Peyer's patch (tissue), 4 donors: ENCODE measurements around the gene GALNT6. TPM values are rescaled to one million over a fixed set of nuclear protein-coding genes. Genes with fewer than 3 reads are reported as not detected.

ENCODE experiments used
- DNase-seq, 3 donors: peaks; one replicate each; pipeline ENCODE4 v3.0.0-alpha.2; 2017 to 2019
- H3K27ac ChIP-seq, 4 donors: fragments of 200-600 bp; sonication (generic); one replicate each; pipeline ENCODE4 v1.5.1; 2016 to 2019
- H3K27me3 ChIP-seq, 2 donors: fragments of 200-600 bp; sonication (generic); one replicate each; pipeline ENCODE4 v1.5.1; 2019
- H3K36me3 ChIP-seq, 3 donors: fragments of 200-600 bp; sonication (generic); one replicate each; pipeline ENCODE4 v1.5.1; 2016 to 2019
- H3K4me1 ChIP-seq, 4 donors: fragments of 200-600 bp; sonication (generic); one replicate each; pipeline ENCODE4 v1.5.1; 2016 to 2019
- H3K4me3 ChIP-seq, 4 donors: fragments of 200-600 bp; sonication (generic); 1 replicate in 3 of 4; 2 replicates in 1 of 4; pipeline ENCODE4 v1.5.1; 2016 to 2019; ENCODE audit warnings: mild to moderate bottlenecking in 1 of 4
- H3K9me3 ChIP-seq, 4 donors: fragments of 200-600 bp; sonication (generic); one replicate each; pipeline ENCODE4 v1.5.1; 2016 to 2019; ENCODE audit warnings: mild to moderate bottlenecking in 1 of 4
- POLR2A ChIP-seq, 2 donors: fragments of 450-650 bp; IDR thresholded peaks; one replicate each; pipeline ENCODE4 v1.5.1; 2017; ENCODE audit warnings: antibody characterized with exemption in 2 of 2, mild to moderate bottlenecking in 2 of 2, moderate library complexity in 2 of 2
- total RNA-seq, 4 donors: library from RNA; depleted of rRNA; stranded (reverse); fragments of >200 nt; gene quantifications; one replicate each; pipeline ENCODE4 v1.1.0, GENCODE V29; 2016
- TF ChIP-seq, protein P1 (sequence below), 6 experiments: fragments of 450-650 bp in 4 of 6; fragments of 200-600 bp in 2 of 6; sonication (generic) in 1 of 6; IDR thresholded peaks; one replicate each; pipeline ENCODE4 v1.5.1; 2017 to 2019; ENCODE audit warnings: antibody characterized with exemption in 6 of 6, mild to moderate bottlenecking in 3 of 6, moderate library complexity in 1 of 6

Gene GALNT6
- total RNA-seq, 4 donors from 2014 or later = 31.4 to 82.0 (median 54.9) TPM

DNA sequence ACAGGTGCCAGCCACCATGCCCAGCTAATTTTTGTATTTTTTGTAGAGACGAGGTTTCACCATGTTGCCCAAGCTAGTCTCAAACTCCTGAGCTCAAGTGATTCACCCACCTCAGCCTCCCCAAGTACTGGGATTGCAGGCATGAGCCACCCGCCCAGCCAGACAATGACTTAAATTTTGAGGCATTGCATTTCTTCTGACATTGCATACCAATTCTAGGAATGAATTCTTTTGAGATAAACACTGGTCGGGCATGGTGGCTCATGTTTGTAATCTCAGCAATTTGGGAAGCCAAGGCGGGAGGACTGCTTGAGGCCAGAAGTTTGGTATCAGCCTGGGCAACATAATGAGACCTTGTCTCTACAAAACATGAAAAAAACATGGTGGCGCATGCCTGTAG lies 42.2 kb downstream of the GALNT6 start:
- no peaks in the 10 kb centered on the region for H3K4me1 ChIP-seq
- no peaks in the 10 kb centered on the region for H3K9me3 ChIP-seq
- TF ChIP-seq, protein P1, sequence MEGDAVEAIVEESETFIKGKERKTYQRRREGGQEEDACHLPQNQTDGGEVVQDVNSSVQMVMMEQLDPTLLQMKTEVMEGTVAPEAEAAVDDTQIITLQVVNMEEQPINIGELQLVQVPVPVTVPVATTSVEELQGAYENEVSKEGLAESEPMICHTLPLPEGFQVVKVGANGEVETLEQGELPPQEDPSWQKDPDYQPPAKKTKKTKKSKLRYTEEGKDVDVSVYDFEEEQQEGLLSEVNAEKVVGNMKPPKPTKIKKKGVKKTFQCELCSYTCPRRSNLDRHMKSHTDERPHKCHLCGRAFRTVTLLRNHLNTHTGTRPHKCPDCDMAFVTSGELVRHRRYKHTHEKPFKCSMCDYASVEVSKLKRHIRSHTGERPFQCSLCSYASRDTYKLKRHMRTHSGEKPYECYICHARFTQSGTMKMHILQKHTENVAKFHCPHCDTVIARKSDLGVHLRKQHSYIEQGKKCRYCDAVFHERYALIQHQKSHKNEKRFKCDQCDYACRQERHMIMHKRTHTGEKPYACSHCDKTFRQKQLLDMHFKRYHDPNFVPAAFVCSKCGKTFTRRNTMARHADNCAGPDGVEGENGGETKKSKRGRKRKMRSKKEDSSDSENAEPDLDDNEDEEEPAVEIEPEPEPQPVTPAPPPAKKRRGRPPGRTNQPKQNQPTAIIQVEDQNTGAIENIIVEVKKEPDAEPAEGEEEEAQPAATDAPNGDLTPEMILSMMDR (IDR thresholded peaks at IDR 0.05) = no peak
- TF ChIP-seq POLR2A (IDR thresholded peaks at IDR 0.05) = no peak
- no peak for DNase-seq
- H3K27ac ChIP-seq = no peak overlapping the region
- no peaks in the 10 kb centered on the region for H3K36me3 ChIP-seq
- H3K4me3 ChIP-seq = no peak overlapping the region
- H3K27me3 ChIP-seq = no peaks in the 10 kb centered on the region

DNA sequence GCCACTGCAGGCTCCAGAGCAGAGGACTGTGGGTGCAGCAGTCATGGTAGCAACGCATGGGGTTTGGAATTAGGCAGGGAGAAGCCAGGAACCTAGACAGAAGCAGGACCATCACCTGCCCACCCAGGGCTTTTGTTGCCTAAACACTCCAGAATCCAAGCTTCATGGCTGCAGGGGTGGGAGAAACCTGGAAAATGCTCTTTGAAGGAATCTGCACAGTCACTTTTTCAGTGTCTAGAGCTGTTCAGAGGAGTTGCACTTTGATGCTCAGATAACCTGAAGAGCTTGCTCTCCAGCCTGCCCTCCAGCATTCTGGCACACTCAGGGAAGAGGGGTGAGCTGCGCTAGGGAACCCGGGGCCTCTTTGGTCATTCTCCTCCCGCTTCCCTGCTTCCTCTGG lies 43.1 kb downstream of the GALNT6 start:
- DNase-seq = no peak
- Histone ChIP-seq H3K4me3 (no peak overlapping the region), H3K36me3 (no peaks in the 10 kb centered on the region), H3K27me3 (no peaks in the 10 kb centered on the region), H3K4me1 (no peaks in the 10 kb centered on the region), H3K9me3 (no peaks in the 10 kb centered on the region), H3K27ac (no peak overlapping the region)
- TF ChIP-seq POLR2A (IDR thresholded peaks at IDR 0.05) = no peak
- TF ChIP-seq, protein P1 (IDR thresholded peaks at IDR 0.05) = no peak

DNA sequence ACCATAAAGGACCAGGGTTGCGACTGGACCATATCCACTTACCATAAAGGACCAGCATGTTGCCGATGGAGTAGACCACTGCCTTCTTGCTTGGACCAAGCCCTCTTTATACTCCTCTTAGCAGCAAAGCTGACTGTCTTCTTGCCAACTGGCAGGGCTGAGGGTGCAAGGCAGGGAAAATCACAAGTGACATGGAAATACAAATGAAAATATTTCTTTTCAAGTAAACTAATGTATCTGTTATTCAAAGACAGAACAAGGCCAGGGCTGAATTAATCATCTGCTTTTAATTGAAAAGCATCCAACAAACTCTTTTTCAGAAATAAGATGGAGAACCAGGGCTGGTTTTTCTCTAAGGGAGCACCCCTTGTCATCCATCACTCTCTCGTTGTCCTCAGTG lies 44.6 kb downstream of the GALNT6 start, which contains the start of gene CELA1:
CELA1 (minus strand) TSS at position 99 of the 400 bp plus-strand sequence; CDS start at position 58, 41 bp downstream.
- Histone ChIP-seq H3K27me3 (no peaks in the 10 kb centered on the region), H3K4me1 (no peaks in the 10 kb centered on the region), H3K9me3 (no peaks in the 10 kb centered on the region), H3K27ac (no peak within 1 kb of the TSS), H3K36me3 (no peaks in the 10 kb centered on the region), H3K4me3 (no peak within 1 kb of the TSS)
- TF ChIP-seq POLR2A (IDR thresholded peaks at IDR 0.05) = no peak
- TF ChIP-seq, protein P1 (IDR thresholded peaks at IDR 0.05) = no peak
- DNase-seq = no peak

DNA sequence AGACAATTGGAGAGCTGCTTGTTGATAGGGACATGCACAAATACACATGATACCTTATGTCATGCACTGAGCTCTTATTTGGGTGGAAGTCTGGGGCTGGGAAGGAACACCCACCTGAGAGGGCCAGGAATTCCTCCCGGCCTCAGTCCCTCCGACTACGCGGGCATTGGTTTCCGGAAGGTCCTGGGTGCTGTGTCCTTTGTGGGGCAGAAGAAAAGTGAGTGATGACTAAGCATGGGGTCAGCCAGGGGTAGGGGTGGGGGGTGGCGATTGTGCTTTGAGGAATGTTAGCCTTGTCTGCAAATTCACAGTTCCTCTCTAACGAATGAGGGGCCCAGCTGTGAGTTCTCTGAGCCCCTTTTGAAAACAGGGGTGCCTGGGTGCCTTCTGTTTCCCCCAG lies 45.5 kb downstream of the GALNT6 start:
- H3K36me3 ChIP-seq = no peaks in the 10 kb centered on the region
- H3K27ac ChIP-seq = no peak overlapping the region
- H3K4me3 ChIP-seq = no peak overlapping the region
- no peaks in the 10 kb centered on the region for H3K9me3 ChIP-seq
- no peak for TF ChIP-seq POLR2A (IDR thresholded peaks at IDR 0.05)
- TF ChIP-seq, protein P1 (IDR thresholded peaks at IDR 0.05) = no peak
- peaks cover 0 to 6% (median 2%) of the 10 kb centered on the region in 4 donors for H3K4me1 ChIP-seq
- DNase-seq = no peak
- no peaks in the 10 kb centered on the region for H3K27me3 ChIP-seq

DNA sequence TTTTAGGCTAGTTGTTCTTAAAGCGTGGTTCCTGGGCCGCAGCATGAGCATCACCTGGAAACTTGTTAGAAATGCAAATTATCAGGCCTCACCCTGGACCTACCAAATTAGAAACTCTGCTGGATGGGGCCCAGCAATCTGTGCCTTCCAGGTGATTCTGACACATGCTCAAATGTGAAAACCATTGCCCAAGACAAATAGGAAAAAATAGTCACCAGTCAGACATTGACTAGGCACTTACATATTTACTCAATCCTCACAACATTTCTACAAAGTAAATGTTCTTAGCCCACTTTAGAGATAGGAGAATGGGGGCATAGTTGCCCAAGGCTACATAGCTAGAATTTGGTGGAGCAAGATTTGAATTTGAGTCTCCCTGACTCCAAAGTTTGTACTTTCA lies 48.0 kb downstream of the GALNT6 start:
- Histone ChIP-seq H3K27me3 (no peaks in the 10 kb centered on the region), H3K36me3 (no peaks in the 10 kb centered on the region), H3K9me3 (no peaks in the 10 kb centered on the region), H3K4me1 (peaks cover 0 to 6% (median 2%) of the 10 kb centered on the region in 4 donors), H3K27ac (no peak overlapping the region), H3K4me3 (no peak overlapping the region)
- no peak for DNase-seq
- TF ChIP-seq, protein P1 (IDR thresholded peaks at IDR 0.05) = no peak
- no peak for TF ChIP-seq POLR2A (IDR thresholded peaks at IDR 0.05)

DNA sequence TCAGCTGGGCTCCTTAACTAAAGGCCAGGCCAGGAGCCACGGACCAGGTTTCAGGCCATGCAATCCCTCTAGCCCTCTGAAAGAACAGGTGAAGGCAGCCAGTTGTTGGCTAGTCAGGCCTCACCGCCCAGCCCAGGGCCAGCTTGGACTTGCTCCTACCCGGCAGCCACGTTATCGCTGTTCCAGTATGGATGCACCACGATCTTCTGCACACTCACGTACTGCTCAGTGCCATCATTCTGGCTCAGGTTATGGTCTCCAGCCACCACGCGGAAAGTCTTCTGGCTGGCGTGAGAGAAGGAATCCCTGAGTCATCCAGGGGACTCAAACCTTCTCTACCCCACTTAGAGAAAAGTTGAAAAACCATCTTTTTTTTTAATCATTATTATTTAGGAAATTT lies 48.8 kb downstream of the GALNT6 start:
- TF ChIP-seq POLR2A (IDR thresholded peaks at IDR 0.05) = no peak
- TF ChIP-seq, protein P1 (IDR thresholded peaks at IDR 0.05) = no peak
- Histone ChIP-seq H3K27ac (no peak overlapping the region), H3K27me3 (no peaks in the 10 kb centered on the region), H3K4me3 (no peak overlapping the region), H3K9me3 (no peaks in the 10 kb centered on the region), H3K4me1 (peaks cover 0 to 6% (median 2%) of the 10 kb centered on the region in 4 donors), H3K36me3 (no peaks in the 10 kb centered on the region)
- no peak for DNase-seq
